ENCODE measurements around the gene TESK1. TPM values are rescaled to one million over a fixed set of nuclear protein-coding genes. Genes with fewer than 3 reads are reported as not detected.
"Not testable (repeated sequence)": the region's sequence is repeated elsewhere in the genome, so short reads cannot be mapped to it uniquely, and the experiment has no call there.

Gene TESK1
- total RNA-seq, 1 donor from 2014 or later: 24.5 TPM

DNA sequence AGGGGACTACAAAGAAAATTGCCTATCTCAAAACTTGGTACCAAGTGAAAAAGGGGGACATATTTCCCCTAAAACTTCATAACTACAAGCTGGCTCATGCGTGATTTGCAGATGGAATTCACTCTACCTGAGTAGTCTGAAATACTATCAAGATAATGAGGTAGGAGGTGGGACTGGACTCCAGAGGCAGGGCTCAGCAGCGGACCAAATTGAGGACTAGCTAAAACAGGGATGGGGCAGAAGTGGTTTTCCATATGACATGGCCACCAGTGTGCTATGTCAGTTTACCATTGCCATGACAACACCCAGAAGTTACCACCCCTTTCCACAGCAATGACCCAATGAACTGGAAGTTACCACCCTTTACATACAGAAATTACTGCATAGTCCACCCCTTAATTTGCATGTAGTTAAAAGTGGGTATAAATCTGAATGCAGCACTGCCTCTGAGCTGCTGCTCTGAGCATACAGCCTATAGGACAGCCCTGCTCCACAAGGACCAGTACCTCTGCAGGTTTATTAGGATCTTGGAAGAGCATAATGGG is 30.4 kb upstream of the TESK1 start:
- TF ChIP-seq, protein P1, sequence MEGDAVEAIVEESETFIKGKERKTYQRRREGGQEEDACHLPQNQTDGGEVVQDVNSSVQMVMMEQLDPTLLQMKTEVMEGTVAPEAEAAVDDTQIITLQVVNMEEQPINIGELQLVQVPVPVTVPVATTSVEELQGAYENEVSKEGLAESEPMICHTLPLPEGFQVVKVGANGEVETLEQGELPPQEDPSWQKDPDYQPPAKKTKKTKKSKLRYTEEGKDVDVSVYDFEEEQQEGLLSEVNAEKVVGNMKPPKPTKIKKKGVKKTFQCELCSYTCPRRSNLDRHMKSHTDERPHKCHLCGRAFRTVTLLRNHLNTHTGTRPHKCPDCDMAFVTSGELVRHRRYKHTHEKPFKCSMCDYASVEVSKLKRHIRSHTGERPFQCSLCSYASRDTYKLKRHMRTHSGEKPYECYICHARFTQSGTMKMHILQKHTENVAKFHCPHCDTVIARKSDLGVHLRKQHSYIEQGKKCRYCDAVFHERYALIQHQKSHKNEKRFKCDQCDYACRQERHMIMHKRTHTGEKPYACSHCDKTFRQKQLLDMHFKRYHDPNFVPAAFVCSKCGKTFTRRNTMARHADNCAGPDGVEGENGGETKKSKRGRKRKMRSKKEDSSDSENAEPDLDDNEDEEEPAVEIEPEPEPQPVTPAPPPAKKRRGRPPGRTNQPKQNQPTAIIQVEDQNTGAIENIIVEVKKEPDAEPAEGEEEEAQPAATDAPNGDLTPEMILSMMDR (IDR thresholded peaks at IDR 0.05; ENCODE audit: insufficient read depth, low read length, poor library complexity, severe bottlenecking): no peak
- Histone ChIP-seq H3K27me3 (ENCODE audit: control insufficient read depth, insufficient read depth, low read length) (no peaks in the 10 kb centered on the region), H3K4me3 (ENCODE audit: low read depth, low read length) (no peak overlapping the region), H3K36me3 (ENCODE audit: control insufficient read depth, insufficient read depth, low read length) (no peaks in the 10 kb centered on the region)
- no peak for DNase-seq (ENCODE audit: low read depth)

DNA sequence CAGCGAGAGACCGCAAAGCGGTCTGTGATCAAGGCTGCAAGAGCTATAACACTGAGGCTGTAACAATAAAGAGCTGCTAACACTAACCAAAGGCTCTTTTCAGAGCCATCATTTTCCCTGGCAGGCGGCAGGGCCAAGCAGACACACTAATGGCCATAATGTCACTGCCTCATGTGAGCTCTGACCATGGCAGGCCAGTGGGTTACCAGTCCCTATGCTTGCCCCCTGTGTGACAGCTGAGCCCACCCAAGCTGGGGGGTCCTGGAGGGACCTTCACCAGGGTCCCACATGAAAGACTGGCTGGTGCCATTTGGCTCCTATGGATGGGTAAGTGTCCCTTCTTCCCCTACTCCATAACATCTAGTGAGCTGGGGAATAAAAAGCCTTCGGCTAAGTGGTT is 29.6 kb upstream of the TESK1 start:
- H3K27me3 ChIP-seq (ENCODE audit: control insufficient read depth, insufficient read depth, low read length): no peaks in the 10 kb centered on the region
- DNase-seq (ENCODE audit: low read depth): no peak
- no peak overlapping the region for H3K4me3 ChIP-seq (ENCODE audit: low read depth, low read length)
- no peaks in the 10 kb centered on the region for H3K36me3 ChIP-seq (ENCODE audit: control insufficient read depth, insufficient read depth, low read length)
- TF ChIP-seq, protein P1 (IDR thresholded peaks at IDR 0.05; ENCODE audit: insufficient read depth, low read length, poor library complexity, severe bottlenecking): no peak

DNA sequence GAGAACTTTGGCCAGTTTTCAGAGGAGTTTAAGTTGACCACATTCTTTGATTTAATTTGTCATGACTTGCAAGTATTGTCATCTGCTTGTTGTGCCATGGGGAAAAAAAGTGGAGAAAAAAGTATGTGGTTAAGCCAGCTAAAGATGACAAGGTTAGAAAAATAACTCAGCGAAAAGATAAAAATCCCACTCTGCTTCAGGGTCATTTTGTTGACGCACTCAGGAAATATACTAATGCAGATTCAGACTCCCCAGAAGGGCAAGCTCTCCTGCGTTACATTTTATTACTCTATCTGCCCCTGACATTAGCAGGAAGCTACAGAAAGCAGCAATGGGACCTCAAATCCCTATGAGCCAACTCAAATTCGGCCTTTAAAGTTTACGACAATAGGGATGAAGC is 27.6 kb upstream of the TESK1 start:
- Histone ChIP-seq H3K4me3 (ENCODE audit: low read depth, low read length) (no peak overlapping the region), H3K36me3 (ENCODE audit: control insufficient read depth, insufficient read depth, low read length) (no peaks in the 10 kb centered on the region), H3K27me3 (ENCODE audit: control insufficient read depth, insufficient read depth, low read length) (no peaks in the 10 kb centered on the region)
- DNase-seq (ENCODE audit: low read depth): no peak
- TF ChIP-seq, protein P1 (IDR thresholded peaks at IDR 0.05; ENCODE audit: insufficient read depth, low read length, poor library complexity, severe bottlenecking): no peak

DNA sequence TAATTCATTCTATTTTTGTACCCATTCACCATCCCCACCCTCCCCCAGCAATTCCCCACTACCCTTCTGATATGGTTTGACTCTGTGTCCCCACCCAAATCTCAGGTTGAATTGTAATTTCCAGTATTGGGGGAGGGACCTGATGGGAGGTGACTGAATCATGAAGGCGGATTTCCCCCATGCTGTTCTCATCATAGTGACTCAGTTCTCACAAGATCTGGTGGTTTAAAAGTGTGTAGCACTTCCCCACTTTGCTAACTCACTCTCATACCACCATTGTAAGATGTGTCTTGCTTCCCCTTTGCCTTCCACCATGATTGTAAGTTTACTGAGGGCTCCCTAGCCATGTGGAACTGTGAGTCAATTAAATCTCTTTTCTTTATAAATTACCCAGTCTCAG is 25.9 kb upstream of the TESK1 start:
- Histone ChIP-seq H3K36me3 (ENCODE audit: control insufficient read depth, insufficient read depth, low read length) (no peaks in the 10 kb centered on the region), H3K4me3 (ENCODE audit: low read depth, low read length) (no peak overlapping the region), H3K27me3 (ENCODE audit: control insufficient read depth, insufficient read depth, low read length) (no peaks in the 10 kb centered on the region)
- DNase-seq (ENCODE audit: low read depth): no peak
- TF ChIP-seq, protein P1 (IDR thresholded peaks at IDR 0.05; ENCODE audit: insufficient read depth, low read length, poor library complexity, severe bottlenecking): no peak

DNA sequence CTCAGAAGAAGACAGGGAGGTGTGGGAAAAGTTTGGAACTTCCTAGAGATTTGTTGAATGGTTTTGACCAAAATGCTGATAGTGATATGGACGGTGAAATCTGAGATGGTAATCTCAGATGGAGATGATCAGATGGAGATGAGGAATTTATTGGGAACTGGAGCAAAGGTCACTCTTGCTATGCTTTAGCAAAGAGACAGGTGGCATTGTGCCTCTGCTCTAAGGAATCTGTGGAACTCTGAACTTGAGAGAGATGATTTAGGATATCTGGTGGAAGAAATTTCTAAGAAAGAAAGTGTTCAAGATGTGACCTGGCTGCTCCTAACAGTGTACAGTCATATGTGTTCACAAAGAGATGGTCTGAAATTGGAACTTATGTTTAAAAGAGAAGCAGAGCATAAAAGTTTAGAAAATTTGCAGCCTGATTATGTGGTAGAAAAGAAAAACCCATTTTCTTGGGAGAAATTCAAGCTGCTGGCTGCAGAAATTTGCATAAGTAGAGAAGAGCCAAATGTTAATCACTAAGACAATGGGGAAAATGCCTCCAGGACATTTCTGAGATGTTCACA is 25.3 kb upstream of the TESK1 start:
- not testable (repeated sequence) for H3K4me3 ChIP-seq (ENCODE audit: low read depth, low read length); H3K36me3 ChIP-seq (ENCODE audit: control insufficient read depth, insufficient read depth, low read length); H3K27me3 ChIP-seq (ENCODE audit: control insufficient read depth, insufficient read depth, low read length); DNase-seq (ENCODE audit: low read depth)

DNA sequence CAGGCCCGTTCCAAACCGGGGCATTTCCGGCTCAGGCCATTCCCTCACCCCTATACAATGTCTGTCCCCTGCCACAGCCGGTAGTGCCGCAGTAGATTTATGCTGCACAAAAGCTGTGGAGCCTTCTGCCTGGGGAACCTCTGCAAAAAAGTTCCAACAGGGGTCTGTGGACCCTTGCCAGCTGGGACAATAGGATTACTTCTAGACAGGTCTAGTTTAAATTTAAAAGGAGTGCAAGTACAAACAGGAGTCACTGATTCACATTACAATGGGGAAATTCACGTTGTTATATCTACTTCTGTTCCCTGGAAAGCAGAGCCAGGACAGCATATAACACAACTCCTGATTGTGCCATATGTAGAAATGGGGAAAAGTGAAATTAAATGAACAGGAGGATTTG is 21.5 kb upstream of the TESK1 start:
- H3K36me3 ChIP-seq (ENCODE audit: control insufficient read depth, insufficient read depth, low read length); H3K27me3 ChIP-seq (ENCODE audit: control insufficient read depth, insufficient read depth, low read length); DNase-seq (ENCODE audit: low read depth); H3K4me3 ChIP-seq (ENCODE audit: low read depth, low read length): not testable (repeated sequence)

DNA sequence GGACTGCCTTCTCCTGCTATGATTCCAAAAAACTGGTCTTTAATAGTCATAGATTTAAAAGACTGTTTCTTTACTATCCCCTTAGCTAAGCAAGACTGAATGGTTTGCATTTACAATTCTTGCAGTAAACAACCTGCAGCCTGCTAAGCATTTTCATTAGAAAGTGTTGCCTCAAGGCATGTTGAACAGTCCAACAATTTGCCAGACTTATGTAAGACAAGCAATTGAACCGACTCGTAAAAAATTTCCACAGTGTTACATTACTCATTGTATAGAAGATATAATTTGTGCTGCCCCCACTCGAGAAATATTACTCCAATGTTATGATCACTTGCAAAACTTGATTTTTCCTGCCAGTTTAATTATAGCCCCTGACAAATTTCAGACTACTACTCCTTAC is 20.4 kb upstream of the TESK1 start:
- H3K36me3 ChIP-seq (ENCODE audit: control insufficient read depth, insufficient read depth, low read length); DNase-seq (ENCODE audit: low read depth); H3K4me3 ChIP-seq (ENCODE audit: low read depth, low read length); H3K27me3 ChIP-seq (ENCODE audit: control insufficient read depth, insufficient read depth, low read length): not testable (repeated sequence)

DNA sequence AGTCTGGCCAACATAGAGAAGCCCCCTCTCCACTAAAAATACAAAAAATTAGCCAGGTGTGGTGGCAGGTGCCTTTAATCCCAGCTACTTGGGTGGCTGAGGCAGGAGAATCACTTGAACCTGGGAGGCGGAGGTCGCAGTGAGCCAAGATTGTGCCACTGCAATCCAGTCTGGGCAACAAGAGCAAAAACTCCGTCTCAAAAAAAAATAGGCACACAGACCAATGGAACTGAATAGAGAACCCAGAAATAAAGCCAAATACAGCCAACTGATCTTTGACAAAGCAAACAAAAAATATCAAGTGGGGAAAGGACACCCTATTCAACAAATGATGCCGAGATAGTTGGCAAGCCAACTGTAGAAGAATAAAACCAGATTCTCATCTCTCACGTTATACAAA is 16.6 kb upstream of the TESK1 start:
- not testable (repeated sequence) for H3K27me3 ChIP-seq (ENCODE audit: control insufficient read depth, insufficient read depth, low read length); H3K36me3 ChIP-seq (ENCODE audit: control insufficient read depth, insufficient read depth, low read length); DNase-seq (ENCODE audit: low read depth); H3K4me3 ChIP-seq (ENCODE audit: low read depth, low read length)

Measured in kidney epithelial cell (primary cell).